HG02642 (cell line): ENCODE results near the gene RIC3.

ENCODE experiments used
- ATAC-seq: cut with Tn5 transposase; IDR thresholded peaks from one replicate; pipeline ENCODE4 v1.9.1; 2021; ENCODE audit warnings: mild to moderate bottlenecking; ENCODE audit not compliant: unreplicated experiment, poor library complexity

RIC3 gene

GRCh38 chr11:8091721-8092120 lies 77.1 kb downstream of the RIC3 start:
- ATAC-seq = no peak

- ATAC-seq = no peak
Observed at GRCh38 chr11:8090756-8091155, 78.1 kb downstream of the RIC3 start.

GRCh38 chr11:8089791-8090510 lies 78.9 kb downstream of the RIC3 start:
- ATAC-seq = no peak

GRCh38 chr11:8087756-8088155 lies 81.1 kb downstream of the RIC3 start:
- ATAC-seq = no peak

- no peak for ATAC-seq
Observed at GRCh38 chr11:8087185-8087584, 81.6 kb downstream of the RIC3 start.

- ATAC-seq = no peak
Observed at GRCh38 chr11:8086571-8086970, 82.3 kb downstream of the RIC3 start.

GRCh38 chr11:8086001-8086479 lies 82.8 kb downstream of the RIC3 start:
- no peak for ATAC-seq

- ATAC-seq = no peak
Observed at GRCh38 chr11:8085011-8085645, 83.7 kb downstream of the RIC3 start.

- ATAC-seq = no peak
Observed at GRCh38 chr11:8084352-8084751, 84.5 kb downstream of the RIC3 start.

- no peak for ATAC-seq
Observed at GRCh38 chr11:8083871-8084281, 84.9 kb downstream of the RIC3 start.

- no peak for ATAC-seq
Observed at GRCh38 chr11:8083088-8083395, 85.8 kb downstream of the RIC3 start.

GRCh38 chr11:8082391-8083087 lies 86.3 kb downstream of the RIC3 start:
- no peak for ATAC-seq

GRCh38 chr11:8081591-8082250 lies 87.1 kb downstream of the RIC3 start:
- ATAC-seq = no peak

GRCh38 chr11:8080674-8081590 lies 87.9 kb downstream of the RIC3 start, which contains the start of gene TUB:
TUB (plus strand) TSS chr11:8081211; CDS start chr11:8081511, 300 bp downstream.
- ATAC-seq = no peak

GRCh38 chr11:8080069-8080670 lies 88.7 kb downstream of the RIC3 start:
- no peak for ATAC-seq

- no peak for ATAC-seq
Observed at GRCh38 chr11:8079111-8079675, 89.6 kb downstream of the RIC3 start.

- ATAC-seq = no peak
Observed at GRCh38 chr11:8075119-8075726, 93.6 kb downstream of the RIC3 start.

GRCh38 chr11:8071616-8072581 lies 96.9 kb downstream of the RIC3 start:
- no peak for ATAC-seq
